G401 (cell line): ENCODE results near the gene ATP9A. TPM values are rescaled to one million over a fixed set of nuclear protein-coding genes. Genes with fewer than 3 reads are reported as not detected.
"Not testable (repeated sequence)": the region's sequence is repeated elsewhere in the genome, so short reads cannot be mapped to it uniquely, and the experiment has no call there.

ENCODE experiments used
- DNase-seq: peaks from one replicate; pipeline ENCODE4 v3.0.0-alpha.2; 2015; ENCODE audit warnings: low spot score
- in situ Hi-C: cut with HindIII; loops from 2 replicates; pipeline ENCODE4 v1.10.0; 2016; ENCODE audit warnings: low sequenced_read_pairs, mixed read lengths
- total RNA-seq: library from RNA; depleted of rRNA; stranded (reverse); fragments of >200 nt; shearing (Covaris generic); gene quantifications from 2 replicates; pipeline ENCODE4 v1.2.3, GENCODE V29; 2014

The ATP9A gene
- total RNA-seq, 1 experiment from 2014 or later, result 15.7 TPM

- no peak for DNase-seq
- in situ Hi-C loops, result no loop called here
Observed at GRCh38 chr20:51734876-51735720, 33.1 kb downstream of the ATP9A start.

DNA sequence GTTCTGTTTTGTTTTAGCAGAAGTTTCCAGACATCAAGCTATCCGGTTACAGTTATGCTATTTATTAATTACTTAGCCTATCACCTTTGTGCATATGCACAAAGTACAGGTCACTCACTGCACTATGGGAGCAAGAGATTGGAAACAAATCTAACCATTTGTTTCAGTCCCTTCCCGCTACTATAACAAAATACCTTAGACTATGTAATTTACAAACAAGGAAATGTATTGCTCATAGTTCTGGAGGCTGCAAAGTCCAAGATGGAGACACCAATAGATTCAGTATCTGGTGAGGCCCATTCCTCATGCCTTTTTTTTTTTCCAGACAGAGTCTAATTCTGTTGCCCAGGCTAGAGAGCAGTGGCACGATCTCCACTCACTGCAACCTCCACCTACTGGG is 35.1 kb downstream of the ATP9A start:
- in situ Hi-C loops, result no loop called here
- DNase-seq, result no peak

- DNase-seq, result peak; percentile 66
- in situ Hi-C loops, result no loop called here
Observed at GRCh38 chr20:51732096-51732791, 35.9 kb downstream of the ATP9A start.

GRCh38 chr20:51731731-51732095 is 36.5 kb downstream of the ATP9A start:
- in situ Hi-C loops, result no loop called here
- no peak for DNase-seq

DNA sequence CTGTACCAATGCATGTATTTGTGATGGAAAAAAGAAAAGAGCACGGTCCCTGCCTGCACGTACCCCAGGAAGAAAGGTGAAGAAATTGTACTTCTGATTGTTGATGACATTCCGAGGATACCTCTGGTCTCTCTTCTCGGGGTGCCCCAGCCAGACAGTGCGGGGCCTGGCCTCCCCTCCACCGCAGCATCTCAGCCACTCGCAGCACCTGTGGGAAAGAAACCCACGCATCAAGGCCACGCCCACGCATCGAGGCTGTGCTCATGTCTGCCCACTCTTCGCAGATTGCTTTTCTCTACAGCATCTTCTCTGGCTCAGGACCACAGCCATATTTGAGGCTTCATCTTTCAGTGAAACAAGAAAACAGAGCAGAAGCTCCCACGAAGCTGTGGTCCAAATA is 38.4 kb downstream of the ATP9A start:
- DNase-seq, result no peak
- in situ Hi-C loops, result no loop called here

GRCh38 chr20:51728737-51729136 is 39.5 kb downstream of the ATP9A start:
- in situ Hi-C loops, result no loop called here
- no peak for DNase-seq

GRCh38 chr20:51727872-51728271 is 40.3 kb downstream of the ATP9A start:
- in situ Hi-C loops, result no loop called here

DNA sequence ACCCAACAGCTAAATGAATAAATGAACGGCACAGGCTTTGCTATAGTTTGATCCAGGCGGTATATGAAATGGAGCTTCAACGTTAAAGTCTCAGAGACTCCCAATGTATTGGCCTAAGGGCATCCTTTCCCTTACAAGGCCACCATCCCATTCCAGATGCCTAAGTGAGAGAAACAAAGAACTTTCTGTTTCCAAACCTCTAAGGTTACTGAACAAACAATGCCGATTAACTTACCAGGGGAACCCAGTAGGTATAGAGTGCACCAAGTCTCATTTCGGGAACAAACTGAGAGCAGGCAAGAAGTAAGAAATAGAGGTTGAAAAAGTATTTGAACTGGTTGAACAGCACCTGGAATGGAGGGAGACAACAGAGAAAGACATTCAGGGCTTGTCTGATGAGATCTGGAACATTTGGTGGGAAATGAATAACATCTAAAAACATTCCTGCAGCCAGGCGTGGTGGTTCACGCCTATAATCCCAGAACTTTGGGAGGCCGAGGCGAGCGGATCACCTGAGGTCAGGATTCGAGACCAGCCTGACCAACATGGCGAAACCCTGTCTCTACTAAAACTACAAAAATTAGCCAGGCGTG is 42.5 kb downstream of the ATP9A start:
- no peak for DNase-seq
- in situ Hi-C loops, result no loop called here

More at GRCh38 chr20:51727872-51728271, 40.3 kb downstream of the ATP9A start:
- DNase-seq, result no peak

- in situ Hi-C loops, DNase-seq: not testable (repeated sequence)
Observed at GRCh38 chr20:51723026-51723425, 45.2 kb downstream of the ATP9A start.

GRCh38 chr20:51722246-51722645 is 45.9 kb downstream of the ATP9A start:
- DNase-seq, in situ Hi-C loops: not testable (repeated sequence)

- in situ Hi-C loops, result no loop called here
- DNase-seq, result peak; percentile 65
Observed at GRCh38 chr20:51720854-51721253, 47.3 kb downstream of the ATP9A start.

DNA sequence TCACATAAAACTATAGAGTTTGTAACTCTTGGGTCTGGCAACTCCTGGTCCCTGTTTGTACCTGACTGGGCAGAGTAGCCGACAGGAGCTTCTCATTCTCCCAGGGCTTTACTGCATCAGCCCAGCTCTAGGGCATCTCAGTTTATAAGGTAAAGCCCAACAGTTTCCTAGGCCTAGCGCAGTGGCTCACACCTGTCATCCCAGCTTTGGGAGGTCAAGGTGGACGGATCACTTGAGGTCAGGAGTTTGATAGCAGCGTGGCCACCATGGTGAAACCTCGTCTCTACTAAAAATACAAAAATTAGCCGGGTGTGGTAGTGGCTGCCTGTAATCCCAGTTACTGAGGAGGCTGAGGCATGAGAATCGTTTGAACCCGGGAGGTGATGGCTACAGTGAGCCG is 47.8 kb downstream of the ATP9A start:
- in situ Hi-C loops, result no loop called here
- no peak for DNase-seq

DNA sequence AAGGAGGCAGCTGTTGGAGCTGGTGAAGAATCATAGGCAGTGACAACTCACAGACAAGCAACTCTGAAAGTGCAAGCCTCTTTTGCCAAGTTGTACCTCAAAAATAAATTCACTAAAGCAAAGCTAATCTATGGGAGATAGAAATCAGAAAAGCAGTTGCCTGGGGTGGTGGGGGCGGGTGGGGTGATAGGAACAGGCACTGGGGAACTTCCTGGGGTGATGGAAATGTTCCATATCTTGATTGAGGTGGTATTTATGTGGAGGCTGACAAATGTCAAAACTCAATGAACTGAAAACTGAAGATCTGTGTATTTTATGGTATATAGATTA is 52.4 kb downstream of the ATP9A start:
- in situ Hi-C loops, result loop anchor here (10.0 kb wide), 1 partner anchor 79 kb away; no protein-coding TSS in a partner anchor
- no peak for DNase-seq

DNA sequence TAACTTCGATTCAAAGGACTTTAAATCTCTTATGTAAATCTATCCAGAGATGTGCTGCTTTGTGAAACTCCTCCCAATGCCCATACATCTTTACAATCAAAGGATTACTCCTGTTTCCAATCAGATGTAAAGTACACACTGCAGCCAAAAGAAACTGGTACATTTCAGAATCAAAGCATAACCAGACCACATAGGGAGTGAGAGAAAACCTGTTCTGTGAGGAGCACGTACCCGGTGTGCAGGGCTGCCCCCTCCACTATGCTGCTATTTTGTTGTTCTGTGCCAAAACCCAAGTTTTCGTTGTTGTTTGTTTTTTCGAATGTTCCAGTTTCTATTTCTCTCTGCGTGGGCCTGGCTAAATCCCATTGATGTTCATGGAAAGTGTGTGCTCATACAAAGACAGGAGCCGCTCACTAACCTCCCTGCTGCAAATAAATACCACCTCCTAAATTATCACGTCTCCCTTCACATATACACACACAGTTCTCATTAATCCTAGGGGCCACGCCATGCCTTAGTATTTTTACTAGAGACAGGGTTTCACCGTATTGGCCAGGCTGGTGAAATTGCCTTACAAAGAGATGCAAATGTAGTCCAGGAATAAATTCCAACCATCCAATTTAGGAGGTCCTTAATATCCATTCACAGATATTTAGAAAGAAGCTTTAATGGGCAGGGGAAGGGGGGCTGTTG is 52.9 kb downstream of the ATP9A start:
- in situ Hi-C loops, result loop anchor here (10.0 kb wide), 1 partner anchor 79 kb away; no protein-coding TSS in a partner anchor
- no peak for DNase-seq

- in situ Hi-C loops, result loop anchor here (10.0 kb wide), 1 partner anchor 82 kb away; no protein-coding TSS in a partner anchor
- no peak for DNase-seq
Observed at GRCh38 chr20:51713213-51713598, 55.0 kb downstream of the ATP9A start.

DNA sequence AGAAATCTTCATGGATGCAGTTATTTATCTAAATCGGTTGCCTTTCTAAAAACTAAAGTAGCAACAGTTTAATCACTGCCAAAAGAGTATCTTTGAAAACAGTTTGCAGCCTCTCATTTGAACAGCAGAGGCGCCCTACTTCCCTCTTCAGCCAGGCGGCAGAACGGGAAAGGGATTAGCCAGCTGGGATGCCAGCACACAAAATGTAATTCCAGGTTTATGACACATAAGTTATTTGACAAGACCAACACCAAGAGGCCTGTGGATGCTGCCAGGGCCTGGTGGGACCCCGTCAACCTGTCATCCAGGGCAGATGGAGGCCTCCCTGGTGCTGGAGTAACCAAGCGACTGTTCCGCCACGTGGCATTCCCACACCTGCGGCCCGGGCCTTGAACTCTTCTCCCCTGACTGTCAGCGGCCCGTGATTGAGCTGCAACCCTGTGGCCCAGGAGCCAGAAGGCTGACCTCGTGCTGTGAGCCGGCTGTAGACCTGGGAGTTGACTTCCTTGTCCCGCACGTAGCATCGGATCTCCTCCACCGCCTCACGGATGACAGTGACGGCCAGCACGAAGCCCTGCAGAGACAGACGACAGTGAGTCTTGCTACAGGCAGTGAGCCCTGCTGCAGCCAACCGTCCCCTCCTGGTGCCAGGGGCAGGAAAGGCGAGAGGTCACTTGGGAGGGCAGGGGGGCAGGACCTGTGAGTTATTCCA is 55.5 kb downstream of the ATP9A start:
- DNase-seq, result peak; percentile 94
- in situ Hi-C loops, result loop anchor here (10.0 kb wide), 1 partner anchor 82 kb away; no protein-coding TSS in a partner anchor

DNA sequence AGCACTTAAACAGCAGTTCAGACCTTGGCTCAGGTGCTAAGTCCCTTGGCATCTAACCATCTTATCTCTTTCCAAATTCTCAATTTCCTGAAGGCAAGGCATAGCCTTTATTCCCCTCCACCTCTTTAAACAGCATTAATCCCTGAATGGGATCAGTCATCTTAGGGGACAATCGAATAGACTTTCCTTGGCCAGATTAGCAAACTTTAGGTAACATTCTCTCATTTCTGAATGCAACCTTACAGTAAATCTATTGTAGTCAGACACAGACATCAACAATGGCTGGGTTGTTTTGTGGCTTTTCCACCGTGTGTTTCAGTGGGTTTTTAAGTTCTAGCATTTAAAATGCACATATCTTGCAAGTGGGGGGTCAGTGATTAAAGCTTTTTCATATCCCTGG is 56.8 kb downstream of the ATP9A start:
- in situ Hi-C loops, result loop anchor here (10.0 kb wide), 1 partner anchor 83 kb away; no protein-coding TSS in a partner anchor
- DNase-seq, result peak; percentile 43

GRCh38 chr20:51710361-51710894 is 57.8 kb downstream of the ATP9A start:
- DNase-seq, result no peak

DNA sequence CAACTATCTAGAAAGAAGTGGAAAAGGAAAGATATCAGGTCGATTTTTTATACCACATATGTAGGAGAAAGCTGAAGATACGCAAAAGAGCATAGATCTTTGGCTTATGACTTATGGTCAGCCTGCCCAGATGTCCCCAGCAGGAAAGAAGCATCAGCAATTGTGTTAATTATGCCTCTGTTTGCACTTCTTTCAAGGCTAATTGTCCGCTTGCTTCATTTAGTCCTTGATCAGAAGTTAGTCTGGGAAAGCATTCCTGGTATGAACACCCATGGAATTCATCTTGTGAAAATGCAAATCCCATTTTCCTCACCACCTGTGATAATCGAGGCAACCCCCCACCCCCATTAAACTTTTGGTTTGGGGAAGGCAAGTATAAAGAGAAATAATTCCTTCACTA is 62.8 kb downstream of the ATP9A start:
- in situ Hi-C loops, result no loop called here
- DNase-seq, result no peak

More at GRCh38 chr20:51710361-51710894, 57.8 kb downstream of the ATP9A start:
- in situ Hi-C loops, result loop anchor here (10.0 kb wide), 1 partner anchor 84 kb away; no protein-coding TSS in a partner anchor
